WTC11 (cell line): ENCODE data around the gene RTBDN. TPM values are rescaled to one million over a fixed set of nuclear protein-coding genes. Genes with fewer than 3 reads are reported as not detected.

ENCODE experiments used
- ATF1 ChIP-seq: sonication (generic); formaldehyde crosslinking; IDR thresholded peaks from 2 replicates; pipeline ENCODE4 v1.8.1; 2023; ENCODE audit warnings: mild to moderate bottlenecking, moderate library complexity, missing genetic modification reagents
- CREB1 ChIP-seq: sonication (generic); formaldehyde crosslinking; IDR thresholded peaks from 2 replicates; pipeline ENCODE4 v1.8.0; 2023; ENCODE audit warnings: mild to moderate bottlenecking, missing genetic modification reagents
- FOXK1 ChIP-seq: sonication (generic); formaldehyde crosslinking; IDR thresholded peaks from 2 replicates; pipeline ENCODE4 v1.8.0; 2022; ENCODE audit warnings: mild to moderate bottlenecking, moderate library complexity, missing genetic modification reagents
- GABPB1 ChIP-seq: sonication (generic); formaldehyde crosslinking; IDR thresholded peaks from 2 replicates; pipeline ENCODE4 v1.8.1; 2023; ENCODE audit warnings: mild to moderate bottlenecking, missing genetic modification reagents
- HMGXB4 ChIP-seq: sonication (generic); formaldehyde crosslinking; IDR thresholded peaks from 2 replicates; pipeline ENCODE4 v1.8.1; 2023; ENCODE audit warnings: mild to moderate bottlenecking, moderate library complexity, missing genetic modification reagents
- JAZF1 ChIP-seq: fragments of 250-450 bp; sonication (Bioruptor Pico); IDR thresholded peaks from 2 replicates; pipeline ENCODE4 v1.9.0; 2021; ENCODE audit warnings: moderate library complexity, mild to moderate bottlenecking, inconsistent platforms
- RORB ChIP-seq: fragments of 250-450 bp; sonication (Bioruptor Pico); IDR thresholded peaks from 2 replicates; pipeline ENCODE4 v1.9.0; 2021; ENCODE audit warnings: mild to moderate bottlenecking
- ZNF263 ChIP-seq: sonication (generic); formaldehyde crosslinking; IDR thresholded peaks from 2 replicates; pipeline ENCODE4 v1.8.1; 2022; ENCODE audit warnings: low read depth, mild to moderate bottlenecking, moderate library complexity, missing genetic modification reagents
- ZNF512 ChIP-seq: sonication (generic); formaldehyde crosslinking; IDR thresholded peaks from 2 replicates; pipeline ENCODE4 v1.8.1; 2022; ENCODE audit warnings: missing genetic modification reagents, borderline replicate concordance
- ZNF671 ChIP-seq: fragments of 250-450 bp; sonication (Bioruptor Pico); IDR thresholded peaks from 2 replicates; pipeline ENCODE4 v1.8.0; 2021; ENCODE audit warnings: mild to moderate bottlenecking
- total RNA-seq: library from RNA; stranded (reverse); gene quantifications from 3 replicates; pipeline ENCODE4 v1.2.3, GENCODE V29; 2021
- TF ChIP-seq, protein P1 (sequence below): fragments of 250-450 bp; sonication (Bioruptor Pico); IDR thresholded peaks from 2 replicates; pipeline ENCODE4 v1.9.0; 2021; ENCODE audit warnings: mild to moderate bottlenecking, borderline replicate concordance
- TF ChIP-seq, protein P2 (sequence below): sonication (generic); formaldehyde crosslinking; IDR thresholded peaks from 2 replicates; pipeline ENCODE4 v1.8.1; 2023; ENCODE audit warnings: mild to moderate bottlenecking, missing genetic modification reagents, moderate library complexity
- TF ChIP-seq, protein P3 (sequence below): fragments of 250-450 bp; sonication (Bioruptor Pico); IDR thresholded peaks from 2 replicates; pipeline ENCODE4 v1.9.0; 2021; ENCODE audit warnings: mild to moderate bottlenecking
- TF ChIP-seq, protein P4 (sequence below): sonication (generic); formaldehyde crosslinking; IDR thresholded peaks from 2 replicates; pipeline ENCODE4 v1.8.1; 2023; ENCODE audit warnings: mild to moderate bottlenecking, missing genetic modification reagents, borderline replicate concordance
- TF ChIP-seq, protein P5 (sequence below): sonication (generic); formaldehyde crosslinking; IDR thresholded peaks from 2 replicates; pipeline ENCODE4 v1.8.0; 2023; ENCODE audit warnings: mild to moderate bottlenecking, missing genetic modification reagents
- TF ChIP-seq, protein P6 (sequence below): sonication (generic); formaldehyde crosslinking; IDR thresholded peaks from 2 replicates; pipeline ENCODE4 v1.8.1; 2023; ENCODE audit warnings: mild to moderate bottlenecking, missing genetic modification reagents
- TF ChIP-seq, protein P7 (sequence below): sonication (generic); formaldehyde crosslinking; IDR thresholded peaks from 2 replicates; pipeline ENCODE4 v1.8.1; 2023; ENCODE audit warnings: mild to moderate bottlenecking, missing genetic modification reagents

The RTBDN gene
- total RNA-seq, 1 experiment from 2014 or later = 2.4 TPM

- no peak; the same call in 1 of the 2 replicates for TF ChIP-seq GABPB1 (CRISPR knock-in tag)
- TF ChIP-seq JAZF1 = no peak
- TF ChIP-seq, protein P1, sequence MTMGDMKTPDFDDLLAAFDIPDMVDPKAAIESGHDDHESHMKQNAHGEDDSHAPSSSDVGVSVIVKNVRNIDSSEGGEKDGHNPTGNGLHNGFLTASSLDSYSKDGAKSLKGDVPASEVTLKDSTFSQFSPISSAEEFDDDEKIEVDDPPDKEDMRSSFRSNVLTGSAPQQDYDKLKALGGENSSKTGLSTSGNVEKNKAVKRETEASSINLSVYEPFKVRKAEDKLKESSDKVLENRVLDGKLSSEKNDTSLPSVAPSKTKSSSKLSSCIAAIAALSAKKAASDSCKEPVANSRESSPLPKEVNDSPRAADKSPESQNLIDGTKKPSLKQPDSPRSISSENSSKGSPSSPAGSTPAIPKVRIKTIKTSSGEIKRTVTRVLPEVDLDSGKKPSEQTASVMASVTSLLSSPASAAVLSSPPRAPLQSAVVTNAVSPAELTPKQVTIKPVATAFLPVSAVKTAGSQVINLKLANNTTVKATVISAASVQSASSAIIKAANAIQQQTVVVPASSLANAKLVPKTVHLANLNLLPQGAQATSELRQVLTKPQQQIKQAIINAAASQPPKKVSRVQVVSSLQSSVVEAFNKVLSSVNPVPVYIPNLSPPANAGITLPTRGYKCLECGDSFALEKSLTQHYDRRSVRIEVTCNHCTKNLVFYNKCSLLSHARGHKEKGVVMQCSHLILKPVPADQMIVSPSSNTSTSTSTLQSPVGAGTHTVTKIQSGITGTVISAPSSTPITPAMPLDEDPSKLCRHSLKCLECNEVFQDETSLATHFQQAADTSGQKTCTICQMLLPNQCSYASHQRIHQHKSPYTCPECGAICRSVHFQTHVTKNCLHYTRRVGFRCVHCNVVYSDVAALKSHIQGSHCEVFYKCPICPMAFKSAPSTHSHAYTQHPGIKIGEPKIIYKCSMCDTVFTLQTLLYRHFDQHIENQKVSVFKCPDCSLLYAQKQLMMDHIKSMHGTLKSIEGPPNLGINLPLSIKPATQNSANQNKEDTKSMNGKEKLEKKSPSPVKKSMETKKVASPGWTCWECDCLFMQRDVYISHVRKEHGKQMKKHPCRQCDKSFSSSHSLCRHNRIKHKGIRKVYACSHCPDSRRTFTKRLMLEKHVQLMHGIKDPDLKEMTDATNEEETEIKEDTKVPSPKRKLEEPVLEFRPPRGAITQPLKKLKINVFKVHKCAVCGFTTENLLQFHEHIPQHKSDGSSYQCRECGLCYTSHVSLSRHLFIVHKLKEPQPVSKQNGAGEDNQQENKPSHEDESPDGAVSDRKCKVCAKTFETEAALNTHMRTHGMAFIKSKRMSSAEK (CRISPR knock-in tag) = no peak
- TF ChIP-seq, protein P2, sequence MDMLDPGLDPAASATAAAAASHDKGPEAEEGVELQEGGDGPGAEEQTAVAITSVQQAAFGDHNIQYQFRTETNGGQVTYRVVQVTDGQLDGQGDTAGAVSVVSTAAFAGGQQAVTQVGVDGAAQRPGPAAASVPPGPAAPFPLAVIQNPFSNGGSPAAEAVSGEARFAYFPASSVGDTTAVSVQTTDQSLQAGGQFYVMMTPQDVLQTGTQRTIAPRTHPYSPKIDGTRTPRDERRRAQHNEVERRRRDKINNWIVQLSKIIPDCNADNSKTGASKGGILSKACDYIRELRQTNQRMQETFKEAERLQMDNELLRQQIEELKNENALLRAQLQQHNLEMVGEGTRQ (CRISPR knock-in tag) = 0 out of 2 replicates have a peak, but pooled peaks have one; percentile 30
- TF ChIP-seq, protein P3, sequence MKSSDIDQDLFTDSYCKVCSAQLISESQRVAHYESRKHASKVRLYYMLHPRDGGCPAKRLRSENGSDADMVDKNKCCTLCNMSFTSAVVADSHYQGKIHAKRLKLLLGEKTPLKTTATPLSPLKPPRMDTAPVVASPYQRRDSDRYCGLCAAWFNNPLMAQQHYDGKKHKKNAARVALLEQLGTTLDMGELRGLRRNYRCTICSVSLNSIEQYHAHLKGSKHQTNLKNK (CRISPR knock-in tag) = no peak
- TF ChIP-seq, protein P4, sequence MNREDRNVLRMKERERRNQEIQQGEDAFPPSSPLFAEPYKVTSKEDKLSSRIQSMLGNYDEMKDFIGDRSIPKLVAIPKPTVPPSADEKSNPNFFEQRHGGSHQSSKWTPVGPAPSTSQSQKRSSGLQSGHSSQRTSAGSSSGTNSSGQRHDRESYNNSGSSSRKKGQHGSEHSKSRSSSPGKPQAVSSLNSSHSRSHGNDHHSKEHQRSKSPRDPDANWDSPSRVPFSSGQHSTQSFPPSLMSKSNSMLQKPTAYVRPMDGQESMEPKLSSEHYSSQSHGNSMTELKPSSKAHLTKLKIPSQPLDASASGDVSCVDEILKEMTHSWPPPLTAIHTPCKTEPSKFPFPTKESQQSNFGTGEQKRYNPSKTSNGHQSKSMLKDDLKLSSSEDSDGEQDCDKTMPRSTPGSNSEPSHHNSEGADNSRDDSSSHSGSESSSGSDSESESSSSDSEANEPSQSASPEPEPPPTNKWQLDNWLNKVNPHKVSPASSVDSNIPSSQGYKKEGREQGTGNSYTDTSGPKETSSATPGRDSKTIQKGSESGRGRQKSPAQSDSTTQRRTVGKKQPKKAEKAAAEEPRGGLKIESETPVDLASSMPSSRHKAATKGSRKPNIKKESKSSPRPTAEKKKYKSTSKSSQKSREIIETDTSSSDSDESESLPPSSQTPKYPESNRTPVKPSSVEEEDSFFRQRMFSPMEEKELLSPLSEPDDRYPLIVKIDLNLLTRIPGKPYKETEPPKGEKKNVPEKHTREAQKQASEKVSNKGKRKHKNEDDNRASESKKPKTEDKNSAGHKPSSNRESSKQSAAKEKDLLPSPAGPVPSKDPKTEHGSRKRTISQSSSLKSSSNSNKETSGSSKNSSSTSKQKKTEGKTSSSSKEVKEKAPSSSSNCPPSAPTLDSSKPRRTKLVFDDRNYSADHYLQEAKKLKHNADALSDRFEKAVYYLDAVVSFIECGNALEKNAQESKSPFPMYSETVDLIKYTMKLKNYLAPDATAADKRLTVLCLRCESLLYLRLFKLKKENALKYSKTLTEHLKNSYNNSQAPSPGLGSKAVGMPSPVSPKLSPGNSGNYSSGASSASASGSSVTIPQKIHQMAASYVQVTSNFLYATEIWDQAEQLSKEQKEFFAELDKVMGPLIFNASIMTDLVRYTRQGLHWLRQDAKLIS (CRISPR knock-in tag) = no peak
- TF ChIP-seq ZNF671 (CRISPR knock-in tag) = no peak
- TF ChIP-seq, protein P5, sequence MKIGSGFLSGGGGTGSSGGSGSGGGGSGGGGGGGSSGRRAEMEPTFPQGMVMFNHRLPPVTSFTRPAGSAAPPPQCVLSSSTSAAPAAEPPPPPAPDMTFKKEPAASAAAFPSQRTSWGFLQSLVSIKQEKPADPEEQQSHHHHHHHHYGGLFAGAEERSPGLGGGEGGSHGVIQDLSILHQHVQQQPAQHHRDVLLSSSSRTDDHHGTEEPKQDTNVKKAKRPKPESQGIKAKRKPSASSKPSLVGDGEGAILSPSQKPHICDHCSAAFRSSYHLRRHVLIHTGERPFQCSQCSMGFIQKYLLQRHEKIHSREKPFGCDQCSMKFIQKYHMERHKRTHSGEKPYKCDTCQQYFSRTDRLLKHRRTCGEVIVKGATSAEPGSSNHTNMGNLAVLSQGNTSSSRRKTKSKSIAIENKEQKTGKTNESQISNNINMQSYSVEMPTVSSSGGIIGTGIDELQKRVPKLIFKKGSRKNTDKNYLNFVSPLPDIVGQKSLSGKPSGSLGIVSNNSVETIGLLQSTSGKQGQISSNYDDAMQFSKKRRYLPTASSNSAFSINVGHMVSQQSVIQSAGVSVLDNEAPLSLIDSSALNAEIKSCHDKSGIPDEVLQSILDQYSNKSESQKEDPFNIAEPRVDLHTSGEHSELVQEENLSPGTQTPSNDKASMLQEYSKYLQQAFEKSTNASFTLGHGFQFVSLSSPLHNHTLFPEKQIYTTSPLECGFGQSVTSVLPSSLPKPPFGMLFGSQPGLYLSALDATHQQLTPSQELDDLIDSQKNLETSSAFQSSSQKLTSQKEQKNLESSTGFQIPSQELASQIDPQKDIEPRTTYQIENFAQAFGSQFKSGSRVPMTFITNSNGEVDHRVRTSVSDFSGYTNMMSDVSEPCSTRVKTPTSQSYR (CRISPR knock-in tag) = peak; percentile 85; the same call in 1 of the 2 replicates
- TF ChIP-seq, protein P6, sequence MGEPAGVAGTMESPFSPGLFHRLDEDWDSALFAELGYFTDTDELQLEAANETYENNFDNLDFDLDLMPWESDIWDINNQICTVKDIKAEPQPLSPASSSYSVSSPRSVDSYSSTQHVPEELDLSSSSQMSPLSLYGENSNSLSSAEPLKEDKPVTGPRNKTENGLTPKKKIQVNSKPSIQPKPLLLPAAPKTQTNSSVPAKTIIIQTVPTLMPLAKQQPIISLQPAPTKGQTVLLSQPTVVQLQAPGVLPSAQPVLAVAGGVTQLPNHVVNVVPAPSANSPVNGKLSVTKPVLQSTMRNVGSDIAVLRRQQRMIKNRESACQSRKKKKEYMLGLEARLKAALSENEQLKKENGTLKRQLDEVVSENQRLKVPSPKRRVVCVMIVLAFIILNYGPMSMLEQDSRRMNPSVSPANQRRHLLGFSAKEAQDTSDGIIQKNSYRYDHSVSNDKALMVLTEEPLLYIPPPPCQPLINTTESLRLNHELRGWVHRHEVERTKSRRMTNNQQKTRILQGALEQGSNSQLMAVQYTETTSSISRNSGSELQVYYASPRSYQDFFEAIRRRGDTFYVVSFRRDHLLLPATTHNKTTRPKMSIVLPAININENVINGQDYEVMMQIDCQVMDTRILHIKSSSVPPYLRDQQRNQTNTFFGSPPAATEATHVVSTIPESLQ (CRISPR knock-in tag) = no peak
- no peak for TF ChIP-seq ZNF263
- peak; percentile 63; the same call in 1 of the 2 replicates for TF ChIP-seq HMGXB4
- peak; percentile 89 for TF ChIP-seq FOXK1
- TF ChIP-seq, protein P7, sequence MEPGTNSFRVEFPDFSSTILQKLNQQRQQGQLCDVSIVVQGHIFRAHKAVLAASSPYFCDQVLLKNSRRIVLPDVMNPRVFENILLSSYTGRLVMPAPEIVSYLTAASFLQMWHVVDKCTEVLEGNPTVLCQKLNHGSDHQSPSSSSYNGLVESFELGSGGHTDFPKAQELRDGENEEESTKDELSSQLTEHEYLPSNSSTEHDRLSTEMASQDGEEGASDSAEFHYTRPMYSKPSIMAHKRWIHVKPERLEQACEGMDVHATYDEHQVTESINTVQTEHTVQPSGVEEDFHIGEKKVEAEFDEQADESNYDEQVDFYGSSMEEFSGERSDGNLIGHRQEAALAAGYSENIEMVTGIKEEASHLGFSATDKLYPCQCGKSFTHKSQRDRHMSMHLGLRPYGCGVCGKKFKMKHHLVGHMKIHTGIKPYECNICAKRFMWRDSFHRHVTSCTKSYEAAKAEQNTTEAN = no peak
- TF ChIP-seq CREB1 (CRISPR knock-in tag) = peak; percentile 67; the same call in 1 of the 2 replicates
- no peak for TF ChIP-seq ZNF512 (CRISPR knock-in tag)
- TF ChIP-seq ATF1 (CRISPR knock-in tag) = no peak
- no peak for TF ChIP-seq RORB (CRISPR knock-in tag)
Measured at GRCh38 chr19:12806242-12807081, 27.9 kb downstream of the RTBDN start, which contains the start of gene RNASEH2A (continued).
